Measurements from ENCODE around the gene BRWD1. TPM values are rescaled to one million over a fixed set of nuclear protein-coding genes. Genes with fewer than 3 reads are reported as not detected.

Gene BRWD1
- total and polyA plus RNA-seq, 2 of the 13 experiments (the other 11 are each of a cell fraction or from before 2014, with no cell fraction given), result 13.9 to 28.0 TPM

- TF ChIP-seq YEATS2 (CRISPR knock-in tag; IDR thresholded peaks at IDR 0.05; ENCODE audit: borderline replicate concordance) (peak; percentile 72; the same call in 1 of the 2 replicates), SOX5 (CRISPR knock-in tag; IDR thresholded peaks at IDR 0.05; ENCODE audit: borderline replicate concordance) (peak; percentile 61; the same call in 1 of the 2 replicates), ZNF724P (CRISPR knock-in tag; IDR thresholded peaks at IDR 0.05; ENCODE audit: borderline replicate concordance) (peak; percentile 69; the same call in 1 of the 2 replicates), UBTF (CRISPR knock-in tag; IDR thresholded peaks at IDR 0.05) (peak; percentile 93), ZNF281 (CRISPR knock-in tag; IDR thresholded peaks at IDR 0.05; ENCODE audit: borderline replicate concordance) (peak; percentile 99), ZFP41 (CRISPR knock-in tag; IDR thresholded peaks at IDR 0.05; ENCODE audit: borderline replicate concordance) (0 out of 2 replicates have a peak, but pooled peaks have one; percentile 32), ZNF609 (CRISPR knock-in tag; IDR thresholded peaks at IDR 0.05; ENCODE audit: borderline replicate concordance) (peak; percentile 43; the same call in 1 of the 2 replicates), RFX1 (IDR thresholded peaks at IDR 0.05) (no peak), PREB (CRISPR knock-in tag; IDR thresholded peaks at IDR 0.05) (no peak), THAP11 (CRISPR knock-in tag; IDR thresholded peaks at IDR 0.05) (peak; percentile 52), FOXA1 (IDR thresholded peaks at IDR 0.05) (no peak), FOXA1 (CRISPR knock-in tag; IDR thresholded peaks at IDR 0.05) (no peak), BCLAF1 (IDR thresholded peaks at IDR 0.05) (no peak), HOXA5 (CRISPR knock-in tag; IDR thresholded peaks at IDR 0.05) (peak; percentile 60; the same call in 1 of the 2 replicates), KDM3A (CRISPR knock-in tag; IDR thresholded peaks at IDR 0.05; ENCODE audit: low read depth) (no peak), MAFF (IDR thresholded peaks at IDR 0.05; ENCODE audit: low read depth, low read length) (no peak)
Measured at GRCh38 chr21:39313571-39314142, at the start of gene BRWD1 (continued).
